Endothelial cell of umbilical vein (primary cell): ENCODE results near the gene CLASP2. TPM values are rescaled to one million over a fixed set of nuclear protein-coding genes. Genes with fewer than 3 reads are reported as not detected.

ENCODE experiments used
- BruUV-seq: library from RNA; stranded (reverse); fragments of 400-500 nt; replicated peaks from 2 replicates; lab custom pipeline; 2021; lab: Mats Ljungman, UMichigan
- CTCF ChIA-PET: fragments of 300-600, 350-600 bp; sonication (Branson Sonifier 250); formaldehyde crosslinking; loops from one replicate; lab custom pipeline; 2021; ENCODE audit warnings: antibody characterized with exemption, inconsistent platforms; lab: Charles Lee
- POLR2A ChIA-PET: fragments of 300-600, 350-600 bp; sonication (Branson Sonifier 250); formaldehyde crosslinking; loops from one replicate; lab custom pipeline; 2021; ENCODE audit warnings: antibody characterized with exemption, inconsistent platforms; lab: Charles Lee
- DNase-seq: peaks from one replicate; pipeline ENCODE4 v3.0.0-alpha.2; 2011; ENCODE audit warnings: low read depth, low spot score
- FAIRE-seq: peaks from 2 replicates; lab custom pipeline; 2011; peaks lifted over from hg19 to GRCh38; lab: Jason Lieb, UNC
- H2AFZ ChIP-seq: 2 replicates; pipeline ENCODE4 v1.6.0; 2012; ENCODE audit warnings: low read depth, low read length, control low read depth, inconsistent platforms
- H3K27ac ChIP-seq: 2 replicates; pipeline ENCODE4 v1.5.1; 2011; ENCODE audit warnings: low read depth, mild to moderate bottlenecking, control low read depth, low read length, moderate library complexity; ENCODE audit not compliant: insufficient read depth
- H3K27me3 ChIP-seq, 2 experiments: 2 replicates each; pipeline versions ENCODE4 v1.6.0 to v1.6.1; 2011; ENCODE audit warnings: low read length in 2 of 2, mixed read lengths in 1 of 2; ENCODE audit not compliant: control insufficient read depth in 2 of 2, insufficient read depth in 2 of 2
- H3K36me3 ChIP-seq, 2 experiments: 2 replicates in 1 of 2; 3 replicates in 1 of 2; pipeline ENCODE4 v1.5.1; 2011; ENCODE audit warnings: low read length in 2 of 2, mild to moderate bottlenecking in 1 of 2, moderate library complexity in 1 of 2; ENCODE audit not compliant: control insufficient read depth in 2 of 2, insufficient read depth in 2 of 2; ENCODE audit errors: extremely low read depth in 1 of 2
- H3K4me1 ChIP-seq: 3 replicates; pipeline ENCODE4 v1.5.1; 2011; ENCODE audit warnings: mild to moderate bottlenecking, low read length; ENCODE audit not compliant: control insufficient read depth, insufficient read depth; ENCODE audit errors: extremely low read depth
- H3K4me2 ChIP-seq: 2 replicates; pipeline ENCODE4 v1.6.1; 2011; ENCODE audit warnings: low read length, control low read depth, mixed read lengths; ENCODE audit not compliant: insufficient read depth
- H3K4me3 ChIP-seq, 3 experiments: fragments of 200-600 bp in 1 of 3; sonication (generic), shearing (Covaris generic) in 1 of 3; replicated peaks in 1 of 3; 2 replicates each; pipeline ENCODE4 v1.5.1; 2011 to 2016; ENCODE audit warnings: control low read depth in 3 of 3, low read length in 3 of 3, mild to moderate bottlenecking in 2 of 3, inconsistent platforms in 1 of 3, low read depth in 1 of 3, moderate library complexity in 1 of 3; ENCODE audit not compliant: insufficient read depth in 1 of 3
- H3K79me2 ChIP-seq: 2 replicates; pipeline ENCODE4 v1.6.0; 2012; ENCODE audit warnings: low read length, inconsistent platforms; ENCODE audit not compliant: control insufficient read depth, insufficient read depth
- H3K9ac ChIP-seq: replicated peaks from 2 replicates; pipeline ENCODE3; 2011; ENCODE audit warnings: low read length, control low read depth; ENCODE audit not compliant: insufficient read depth; ENCODE audit errors: extremely low read depth
- H3K9me1 ChIP-seq: replicated peaks from 3 replicates; pipeline ENCODE4 v1.6.0; 2011; ENCODE audit warnings: mild to moderate bottlenecking, low read length; ENCODE audit not compliant: control insufficient read depth, insufficient read depth; ENCODE audit errors: extremely low read depth
- H3K9me3 ChIP-seq: replicated peaks from 2 replicates; pipeline ENCODE4 v1.5.1; 2012; ENCODE audit warnings: low read length, inconsistent platforms; ENCODE audit not compliant: control insufficient read depth, insufficient read depth
- H4K20me1 ChIP-seq: replicated peaks from 2 replicates; pipeline ENCODE3; 2011; ENCODE audit warnings: mild to moderate bottlenecking, low read length; ENCODE audit not compliant: control insufficient read depth, insufficient read depth; ENCODE audit errors: extremely low read depth
- EZH2 ChIP-seq: IDR thresholded peaks from 2 replicates; pipeline ENCODE4 v1.6.1; 2012; ENCODE audit warnings: borderline replicate concordance, low read depth, mild to moderate bottlenecking, moderate library complexity, low read length, inconsistent platforms; ENCODE audit not compliant: severe bottlenecking
- FOS ChIP-seq: IDR thresholded peaks from 2 replicates; pipeline ENCODE4 v1.6.1; 2011; ENCODE audit warnings: mild to moderate bottlenecking, low read length, moderate library complexity, borderline replicate concordance; ENCODE audit not compliant: insufficient read depth
- GATA2 ChIP-seq: IDR thresholded peaks from 2 replicates; pipeline ENCODE4 v1.7.0; 2011; ENCODE audit warnings: low read depth, mild to moderate bottlenecking, moderate library complexity, mixed read lengths, low read length; ENCODE audit not compliant: insufficient read length, insufficient read depth
- JUN ChIP-seq: IDR thresholded peaks from 2 replicates; pipeline ENCODE4 v1.6.1; 2011; ENCODE audit warnings: borderline replicate concordance, low read depth; ENCODE audit not compliant: insufficient read length, insufficient read depth
- MYC ChIP-seq: IDR thresholded peaks from one replicate; pipeline ENCODE4 v1.6.1; 2011; ENCODE audit warnings: mild to moderate bottlenecking, low read depth, low read length
- POLR2A ChIP-seq: IDR thresholded peaks from 2 replicates; pipeline ENCODE4 v1.6.1; 2012; ENCODE audit warnings: low read depth, mild to moderate bottlenecking, control low read depth, low read length
- POLR2AphosphoS5 ChIP-seq: IDR thresholded peaks from 2 replicates; pipeline ENCODE4 v1.6.1; 2012; ENCODE audit warnings: low read depth, mild to moderate bottlenecking, control low read depth, low read length, moderate library complexity; ENCODE audit not compliant: insufficient read depth
- dilution Hi-C: fragments of 300-500 bp; cut with MboI; formaldehyde crosslinking; loops from one replicate; pipeline ENCODE4 v1.15.0; 2019; ENCODE audit warnings: low sequenced_read_pairs; ENCODE audit not compliant: extremely low pct_ligation_motif_present
- intact Hi-C: fragments of 100-400 bp; cut with micrococcal nuclease; formaldehyde crosslinking; loops from one replicate; pipeline ENCODE4 v1.10.0; 2022
- polyA plus RNA-seq, 4 experiments: library from polyadenylated mRNA; depleted of rRNA in 3 of 4; stranded (reverse) in 3 of 4; unstranded in 1 of 4; fragments of >200 nt; gene quantifications; 2 replicates each; pipeline versions ENCODE4 v1.2.1 to v1.2.3, GENCODE V29; 2011 to 2012; ENCODE audit warnings: missing spikeins in 1 of 4
- total RNA-seq: library from RNA; stranded (reverse); gene quantifications from 2 replicates; pipeline ENCODE4 v1.2.3, GENCODE V29; 2021
- TF ChIP-seq, protein P1 (sequence below): IDR thresholded peaks from 2 replicates; pipeline ENCODE4 v1.6.1; 2011; ENCODE audit not compliant: insufficient read depth, insufficient read length
- TF ChIP-seq, protein P2 (sequence below), 2 donors: IDR thresholded peaks; 1 replicate in 1 of 2; 2 replicates in 1 of 2; pipeline ENCODE4 v1.5.1; 2011; ENCODE audit warnings: low read length in 2 of 2, mild to moderate bottlenecking in 2 of 2, moderate library complexity in 2 of 2, control low read depth in 1 of 2, inconsistent platforms in 1 of 2, low read depth in 1 of 2; ENCODE audit not compliant: insufficient read depth in 1 of 2; ENCODE audit errors: extremely low read depth in 1 of 2

CLASP2 gene
- total and polyA plus RNA-seq, 2 donors (not counting 3 experiments of a cell fraction or from before 2014, with no cell fraction given), result 15.0 to 55.0 TPM

DNA sequence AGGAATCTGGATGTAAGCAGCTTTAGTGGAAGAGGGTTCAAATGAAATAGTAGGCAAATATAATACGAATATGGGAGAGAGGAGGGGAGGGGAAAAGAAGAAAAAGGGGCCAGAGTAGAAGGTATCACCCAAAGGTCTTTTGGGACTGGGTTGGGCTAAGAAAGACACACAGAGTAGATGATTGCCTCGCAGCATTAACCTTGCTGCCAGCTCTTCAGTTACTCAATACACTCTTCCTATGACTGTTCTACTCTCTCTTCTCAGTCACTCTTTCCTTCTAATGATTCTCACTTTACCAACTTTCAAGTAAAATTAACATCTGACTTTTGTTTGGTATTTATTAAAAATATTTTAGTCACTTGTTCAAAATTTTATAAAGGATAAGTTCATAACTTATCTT is 52.8 kb downstream of the CLASP2 start:
- DNase-seq (no peak), FAIRE-seq (no peak)
- ChIA-PET POLR2A (no interaction called here), CTCF (interaction anchor here (0.6 kb wide), 1 partner anchor 14 kb away, joined by 4 read pairs; no protein-coding TSS in a partner anchor)
- H3K9me3 ChIP-seq, result no peaks in the 10 kb centered on the region
- H3K4me3 ChIP-seq, result no peak overlapping the region
- no peak overlapping the region for H3K4me2 ChIP-seq
- H3K9me1 ChIP-seq, result no peaks in the 10 kb centered on the region
- intact Hi-C loops, result no loop called here
- no peaks in the 10 kb centered on the region for H3K27me3 ChIP-seq
- TF ChIP-seq EZH2 (no peak), GATA2 (no peak), FOS (no peak), POLR2A (no peak), JUN (no peak), POLR2AphosphoS5 (no peak), MYC (no peak)
- TF ChIP-seq, protein P1, sequence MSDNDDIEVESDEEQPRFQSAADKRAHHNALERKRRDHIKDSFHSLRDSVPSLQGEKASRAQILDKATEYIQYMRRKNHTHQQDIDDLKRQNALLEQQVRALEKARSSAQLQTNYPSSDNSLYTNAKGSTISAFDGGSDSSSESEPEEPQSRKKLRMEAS, result no peak
- TF ChIP-seq, protein P2, sequence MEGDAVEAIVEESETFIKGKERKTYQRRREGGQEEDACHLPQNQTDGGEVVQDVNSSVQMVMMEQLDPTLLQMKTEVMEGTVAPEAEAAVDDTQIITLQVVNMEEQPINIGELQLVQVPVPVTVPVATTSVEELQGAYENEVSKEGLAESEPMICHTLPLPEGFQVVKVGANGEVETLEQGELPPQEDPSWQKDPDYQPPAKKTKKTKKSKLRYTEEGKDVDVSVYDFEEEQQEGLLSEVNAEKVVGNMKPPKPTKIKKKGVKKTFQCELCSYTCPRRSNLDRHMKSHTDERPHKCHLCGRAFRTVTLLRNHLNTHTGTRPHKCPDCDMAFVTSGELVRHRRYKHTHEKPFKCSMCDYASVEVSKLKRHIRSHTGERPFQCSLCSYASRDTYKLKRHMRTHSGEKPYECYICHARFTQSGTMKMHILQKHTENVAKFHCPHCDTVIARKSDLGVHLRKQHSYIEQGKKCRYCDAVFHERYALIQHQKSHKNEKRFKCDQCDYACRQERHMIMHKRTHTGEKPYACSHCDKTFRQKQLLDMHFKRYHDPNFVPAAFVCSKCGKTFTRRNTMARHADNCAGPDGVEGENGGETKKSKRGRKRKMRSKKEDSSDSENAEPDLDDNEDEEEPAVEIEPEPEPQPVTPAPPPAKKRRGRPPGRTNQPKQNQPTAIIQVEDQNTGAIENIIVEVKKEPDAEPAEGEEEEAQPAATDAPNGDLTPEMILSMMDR (IDR thresholded peaks at IDR 0.05; ENCODE audit: extremely low read depth in 1 of 2, insufficient read depth in 1 of 2, low read depth in 1 of 2, low read length in 2 of 2), result no peak
- peaks cover 2% of the 10 kb centered on the region for H3K79me2 ChIP-seq
- dilution Hi-C loops, result no loop called here
- no peaks in the 10 kb centered on the region for H4K20me1 ChIP-seq
- H3K4me1 ChIP-seq, result peaks cover 21% of the 10 kb centered on the region
- H3K36me3 ChIP-seq, result no peaks in the 10 kb centered on the region
- H3K27ac ChIP-seq, result no peak overlapping the region
- no TSS peak for BruUV-seq
- H2AFZ ChIP-seq, result no peak overlapping the region
- no peak overlapping the region for H3K9ac ChIP-seq
